GM18502 (cell line): ENCODE data around the gene REEP2.
A peak's percentile ranks its signal among the peaks of the same experiment; 100 is the strongest.

Source experiments
- ATAC-seq: cut with Tn5 transposase; IDR thresholded peaks from one replicate; pipeline ENCODE4 v1.9.1; 2021; ENCODE audit warnings: mild to moderate bottlenecking; ENCODE audit not compliant: unreplicated experiment, poor library complexity

The REEP2 gene

GRCh38 chr5:138491669-138492559, 53.1 kb downstream of the REEP2 start:
- peak; percentile 99 for ATAC-seq

DNA sequence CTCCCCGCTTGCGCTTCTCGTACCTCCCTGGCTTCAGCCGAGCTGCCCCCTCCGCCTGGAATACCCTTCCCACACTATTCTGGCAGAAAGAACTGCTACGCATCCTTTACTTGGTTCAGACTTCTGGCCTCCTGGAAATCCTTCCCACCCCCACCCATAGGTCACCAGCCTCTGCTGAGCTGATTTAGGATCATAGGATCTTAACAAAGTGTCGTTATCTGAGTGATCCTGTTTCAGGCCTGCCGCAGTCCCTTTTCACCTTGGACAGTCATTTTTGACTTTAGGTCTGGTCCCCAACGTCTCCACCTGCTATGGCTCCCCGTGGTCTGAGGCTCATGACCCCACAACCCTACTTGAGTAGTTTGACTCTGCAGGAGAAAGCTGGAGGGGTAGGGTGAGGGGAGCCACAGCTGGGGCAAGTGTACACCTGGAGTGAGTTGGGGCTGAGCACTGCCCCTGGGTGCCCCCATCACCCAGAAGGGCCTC, 53.7 kb downstream of the REEP2 start:
- ATAC-seq = no peak

- ATAC-seq = no peak
Observed at GRCh38 chr5:138495351-138495750, 56.5 kb downstream of the REEP2 start.
